Mucosa of stomach (tissue), 1 donor: ENCODE results near the gene GNAQ.

Experiments
- H3K27me3 ChIP-seq: one replicate; pipeline ENCODE4 v1.7.0; 2013; ENCODE audit warnings: mild to moderate bottlenecking, low read length; ENCODE audit not compliant: control insufficient read depth, insufficient read depth
- H3K36me3 ChIP-seq: one replicate; pipeline ENCODE4 v1.7.0; 2013; ENCODE audit warnings: low read length; ENCODE audit not compliant: control insufficient read depth, insufficient read depth
- H3K4me1 ChIP-seq: one replicate; pipeline ENCODE4 v1.7.0; 2013; ENCODE audit warnings: mild to moderate bottlenecking, low read length; ENCODE audit not compliant: control insufficient read depth, insufficient read depth
- H3K4me3 ChIP-seq: one replicate; pipeline ENCODE4 v1.7.0; 2013; ENCODE audit warnings: low read length
- H3K9ac ChIP-seq: one replicate; pipeline ENCODE4 v1.7.0; 2013; ENCODE audit warnings: mild to moderate bottlenecking, low read length, moderate library complexity
- H3K9me3 ChIP-seq: one replicate; pipeline ENCODE4 v1.7.0; 2013; ENCODE audit warnings: mild to moderate bottlenecking, low read length, moderate library complexity; ENCODE audit not compliant: control insufficient read depth
- donor health status: Pancreatic carcinoma.

GNAQ gene

GRCh38 chr9:77807846-77808750 lies 223.5 kb downstream of the GNAQ start:
- Histone ChIP-seq H3K4me1 (peaks cover 30% of the 10 kb centered on the region), H3K9ac (no peak overlapping the region), H3K36me3 (no peaks in the 10 kb centered on the region), H3K9me3 (no peaks in the 10 kb centered on the region), H3K4me3 (no peak overlapping the region), H3K27me3 (no peaks in the 10 kb centered on the region)

- no peaks in the 10 kb centered on the region for H3K36me3 ChIP-seq
- no peaks in the 10 kb centered on the region for H3K27me3 ChIP-seq
- no peak overlapping the region for H3K4me3 ChIP-seq
- no peak overlapping the region for H3K9ac ChIP-seq
- H3K9me3 ChIP-seq = no peaks in the 10 kb centered on the region
- H3K4me1 ChIP-seq = peaks cover 30% of the 10 kb centered on the region
Observed at GRCh38 chr9:77807281-77807683, 224.3 kb downstream of the GNAQ start.

GRCh38 chr9:77806741-77807140 lies 224.9 kb downstream of the GNAQ start:
- H3K4me1 ChIP-seq = peaks cover 30% of the 10 kb centered on the region
- no peaks in the 10 kb centered on the region for H3K27me3 ChIP-seq
- no peak overlapping the region for H3K4me3 ChIP-seq
- no peaks in the 10 kb centered on the region for H3K36me3 ChIP-seq
- no peak overlapping the region for H3K9ac ChIP-seq
- no peaks in the 10 kb centered on the region for H3K9me3 ChIP-seq

GRCh38 chr9:77805810-77806209 lies 225.8 kb downstream of the GNAQ start:
- H3K4me1 ChIP-seq = peaks cover 30% of the 10 kb centered on the region
- H3K9ac ChIP-seq = no peak overlapping the region
- no peaks in the 10 kb centered on the region for H3K27me3 ChIP-seq
- H3K36me3 ChIP-seq = no peaks in the 10 kb centered on the region
- H3K9me3 ChIP-seq = no peaks in the 10 kb centered on the region
- no peak overlapping the region for H3K4me3 ChIP-seq

GRCh38 chr9:77803423-77803822 lies 228.2 kb downstream of the GNAQ start:
- H3K27me3 ChIP-seq = no peaks in the 10 kb centered on the region
- peaks cover 17% of the 10 kb centered on the region for H3K4me1 ChIP-seq
- no peak overlapping the region for H3K9ac ChIP-seq
- no peak overlapping the region for H3K4me3 ChIP-seq
- H3K36me3 ChIP-seq = no peaks in the 10 kb centered on the region
- H3K9me3 ChIP-seq = no peaks in the 10 kb centered on the region

GRCh38 chr9:77802515-77803293 lies 228.9 kb downstream of the GNAQ start:
- H3K36me3 ChIP-seq = no peaks in the 10 kb centered on the region
- H3K4me3 ChIP-seq = no peak overlapping the region
- H3K9ac ChIP-seq = no peak overlapping the region
- H3K9me3 ChIP-seq = no peaks in the 10 kb centered on the region
- H3K27me3 ChIP-seq = no peaks in the 10 kb centered on the region
- peaks cover 10% of the 10 kb centered on the region for H3K4me1 ChIP-seq

GRCh38 chr9:77802064-77802463 lies 229.5 kb downstream of the GNAQ start:
- Histone ChIP-seq H3K4me1 (peaks cover 6% of the 10 kb centered on the region), H3K27me3 (no peaks in the 10 kb centered on the region), H3K9me3 (no peaks in the 10 kb centered on the region), H3K4me3 (no peak overlapping the region), H3K36me3 (no peaks in the 10 kb centered on the region), H3K9ac (no peak overlapping the region)

- Histone ChIP-seq H3K9ac (no peak overlapping the region), H3K9me3 (no peaks in the 10 kb centered on the region)
Observed at GRCh38 chr9:77800924-77801551, 230.6 kb downstream of the GNAQ start.

GRCh38 chr9:77798140-77798539 lies 233.5 kb downstream of the GNAQ start:
- Histone ChIP-seq H3K9me3 (no peaks in the 10 kb centered on the region), H3K9ac (no peak overlapping the region), H3K4me3 (no peak overlapping the region), H3K36me3 (no peaks in the 10 kb centered on the region), H3K27me3 (no peaks in the 10 kb centered on the region), H3K4me1 (peaks cover 7% of the 10 kb centered on the region)

More at GRCh38 chr9:77800924-77801551, 230.6 kb downstream of the GNAQ start:
- H3K36me3 ChIP-seq = no peaks in the 10 kb centered on the region
- no peak overlapping the region for H3K4me3 ChIP-seq
- no peaks in the 10 kb centered on the region for H3K27me3 ChIP-seq
- peaks cover 6% of the 10 kb centered on the region for H3K4me1 ChIP-seq

GRCh38 chr9:77794985-77795384 lies 236.6 kb downstream of the GNAQ start:
- Histone ChIP-seq H3K9ac (no peak overlapping the region), H3K36me3 (no peaks in the 10 kb centered on the region), H3K4me3 (no peak overlapping the region), H3K27me3 (no peaks in the 10 kb centered on the region), H3K9me3 (no peaks in the 10 kb centered on the region), H3K4me1 (peaks cover 6% of the 10 kb centered on the region)

GRCh38 chr9:77793849-77794248 lies 237.8 kb downstream of the GNAQ start:
- Histone ChIP-seq H3K27me3 (no peaks in the 10 kb centered on the region), H3K9ac (no peak overlapping the region), H3K36me3 (no peaks in the 10 kb centered on the region), H3K9me3 (no peaks in the 10 kb centered on the region), H3K4me1 (peaks cover 6% of the 10 kb centered on the region), H3K4me3 (no peak overlapping the region)

- Histone ChIP-seq H3K4me1 (peaks cover 6% of the 10 kb centered on the region), H3K4me3 (no peak overlapping the region), H3K36me3 (no peaks in the 10 kb centered on the region), H3K9ac (no peak overlapping the region), H3K27me3 (no peaks in the 10 kb centered on the region), H3K9me3 (no peaks in the 10 kb centered on the region)
Observed at GRCh38 chr9:77789891-77790290, 241.7 kb downstream of the GNAQ start.
